Neutrophil (primary cell): ENCODE data around the gene CMKLR1.

Experiments used
- H3K27ac ChIP-seq: fragments of 200-600 bp; sonication (generic); 2 replicates; pipeline ENCODE4 v1.5.1; 2016; ENCODE audit warnings: mild to moderate bottlenecking, moderate library complexity
- H3K27me3 ChIP-seq: fragments of 200-600 bp; sonication (generic); 2 replicates; pipeline ENCODE4 v1.6.0; 2016; ENCODE audit warnings: mild to moderate bottlenecking
- H3K36me3 ChIP-seq: fragments of 200-600 bp; sonication (generic); 2 replicates; pipeline ENCODE4 v1.5.1; 2017
- H3K4me1 ChIP-seq, 2 experiments: fragments of 200-600 bp in 1 of 2; sonication (generic) in 1 of 2; 1 replicate in 1 of 2; 2 replicates in 1 of 2; pipeline versions ENCODE4 v1.5.1 to v1.6.1; 2013 to 2016; ENCODE audit warnings: low read depth in 1 of 2, low read length in 1 of 2, mild to moderate bottlenecking in 1 of 2, moderate library complexity in 1 of 2; ENCODE audit not compliant: control insufficient read depth in 1 of 2, insufficient read depth in 1 of 2
- H3K4me3 ChIP-seq, 2 experiments: fragments of 200-600 bp in 1 of 2; sonication (generic) in 1 of 2; 1 replicate in 1 of 2; 2 replicates in 1 of 2; pipeline ENCODE4 v1.5.1; 2013 to 2016; ENCODE audit warnings: low read depth in 1 of 2, low read length in 1 of 2, mild to moderate bottlenecking in 1 of 2, moderate library complexity in 1 of 2
- H3K9me3 ChIP-seq: fragments of 200-600 bp; sonication (generic); 2 replicates; pipeline ENCODE4 v1.5.1; 2016
- TF ChIP-seq, protein P1 (sequence below): fragments of 200-600 bp; sonication (generic); IDR thresholded peaks from 2 replicates; pipeline ENCODE4 v1.5.1; 2016; ENCODE audit warnings: antibody characterized with exemption

CMKLR1 gene

GRCh38 chr12:108302403-108303311 is 36.5 kb downstream of the CMKLR1 start:
- Histone ChIP-seq H3K27me3 (peaks cover 20% of the 10 kb centered on the region), H3K4me3 (no peak overlapping the region), H3K36me3 (no peaks in the 10 kb centered on the region), H3K27ac (no peak overlapping the region), H3K9me3 (no peaks in the 10 kb centered on the region), H3K4me1 (no peaks in the 10 kb centered on the region)
- TF ChIP-seq, protein P1, sequence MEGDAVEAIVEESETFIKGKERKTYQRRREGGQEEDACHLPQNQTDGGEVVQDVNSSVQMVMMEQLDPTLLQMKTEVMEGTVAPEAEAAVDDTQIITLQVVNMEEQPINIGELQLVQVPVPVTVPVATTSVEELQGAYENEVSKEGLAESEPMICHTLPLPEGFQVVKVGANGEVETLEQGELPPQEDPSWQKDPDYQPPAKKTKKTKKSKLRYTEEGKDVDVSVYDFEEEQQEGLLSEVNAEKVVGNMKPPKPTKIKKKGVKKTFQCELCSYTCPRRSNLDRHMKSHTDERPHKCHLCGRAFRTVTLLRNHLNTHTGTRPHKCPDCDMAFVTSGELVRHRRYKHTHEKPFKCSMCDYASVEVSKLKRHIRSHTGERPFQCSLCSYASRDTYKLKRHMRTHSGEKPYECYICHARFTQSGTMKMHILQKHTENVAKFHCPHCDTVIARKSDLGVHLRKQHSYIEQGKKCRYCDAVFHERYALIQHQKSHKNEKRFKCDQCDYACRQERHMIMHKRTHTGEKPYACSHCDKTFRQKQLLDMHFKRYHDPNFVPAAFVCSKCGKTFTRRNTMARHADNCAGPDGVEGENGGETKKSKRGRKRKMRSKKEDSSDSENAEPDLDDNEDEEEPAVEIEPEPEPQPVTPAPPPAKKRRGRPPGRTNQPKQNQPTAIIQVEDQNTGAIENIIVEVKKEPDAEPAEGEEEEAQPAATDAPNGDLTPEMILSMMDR: no peak

DNA sequence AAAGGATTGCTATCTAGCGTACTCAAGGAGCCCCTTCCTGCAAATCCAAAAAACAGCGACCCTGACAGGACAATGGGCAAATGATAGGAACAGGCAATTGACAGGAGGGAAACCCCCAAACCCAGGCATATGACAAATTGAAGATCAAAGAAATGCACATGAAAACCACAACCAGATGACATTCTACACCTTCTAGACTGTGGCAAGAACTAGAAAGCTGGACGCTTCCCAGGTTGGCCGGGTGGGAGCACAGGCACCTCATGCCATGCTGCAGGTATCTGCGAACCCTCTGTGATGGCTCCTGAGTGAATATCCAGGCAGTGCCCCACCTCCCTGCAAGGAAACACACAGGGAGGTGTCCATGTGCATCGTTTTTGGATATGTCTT is 37.1 kb downstream of the CMKLR1 start:
- no peaks in the 10 kb centered on the region for H3K4me1 ChIP-seq
- H3K27ac ChIP-seq: no peak overlapping the region
- TF ChIP-seq, protein P1: no peak
- H3K36me3 ChIP-seq: no peaks in the 10 kb centered on the region
- H3K9me3 ChIP-seq: no peaks in the 10 kb centered on the region
- peaks cover 19% of the 10 kb centered on the region for H3K27me3 ChIP-seq
- H3K4me3 ChIP-seq: no peak overlapping the region

- TF ChIP-seq, protein P1: no peak
- H3K27me3 ChIP-seq: peaks cover 13% of the 10 kb centered on the region
- no peaks in the 10 kb centered on the region for H3K9me3 ChIP-seq
- H3K4me1 ChIP-seq: no peaks in the 10 kb centered on the region
- no peak overlapping the region for H3K27ac ChIP-seq
- H3K36me3 ChIP-seq: no peaks in the 10 kb centered on the region
- no peak overlapping the region for H3K4me3 ChIP-seq
Measured at GRCh38 chr12:108301346-108301745, 37.8 kb downstream of the CMKLR1 start.

- Histone ChIP-seq H3K4me3 (no peak overlapping the region), H3K4me1 (no peaks in the 10 kb centered on the region), H3K9me3 (no peaks in the 10 kb centered on the region), H3K27ac (no peak overlapping the region), H3K27me3 (peaks cover under 1% of the 10 kb centered on the region), H3K36me3 (no peaks in the 10 kb centered on the region)
- TF ChIP-seq, protein P1: no peak
Measured at GRCh38 chr12:108299980-108300696, 39.0 kb downstream of the CMKLR1 start.

DNA sequence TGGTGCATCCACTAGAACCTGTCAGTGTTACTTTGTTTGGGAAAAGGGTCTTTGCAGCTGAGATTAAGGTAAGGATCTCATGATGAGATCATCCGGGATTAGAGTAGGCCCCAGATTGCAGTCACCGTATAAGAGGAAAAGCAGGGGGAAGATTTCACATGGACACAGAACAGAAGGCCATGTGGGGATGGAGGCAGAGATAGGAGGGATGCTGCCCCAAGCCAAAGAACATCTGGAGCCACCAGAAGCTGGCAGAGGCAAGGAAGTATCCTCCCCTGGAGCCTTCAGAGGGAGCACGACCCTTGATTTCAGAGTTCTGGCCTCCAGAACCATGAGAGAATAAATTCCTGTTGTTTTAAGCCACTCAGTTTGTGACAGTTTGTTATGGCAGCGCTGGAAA is 39.6 kb downstream of the CMKLR1 start:
- H3K27me3 ChIP-seq: no peaks in the 10 kb centered on the region
- no peak overlapping the region for H3K27ac ChIP-seq
- H3K36me3 ChIP-seq: no peaks in the 10 kb centered on the region
- no peak overlapping the region for H3K4me3 ChIP-seq
- TF ChIP-seq, protein P1: no peak
- H3K4me1 ChIP-seq: no peaks in the 10 kb centered on the region
- H3K9me3 ChIP-seq: no peaks in the 10 kb centered on the region
